K562 (cell line): Measurements from ENCODE around the gene OBSL1.

Experiments
- ARID2 ChIP-seq: fragments of 450-650 bp; IDR thresholded peaks from 2 replicates; pipeline ENCODE4 v1.6.1; 2017; ENCODE audit warnings: antibody characterized with exemption, mild to moderate bottlenecking
- ARID4B ChIP-seq: sonication (generic); formaldehyde crosslinking; IDR thresholded peaks from 2 replicates; pipeline ENCODE4 v1.8.0; 2022; ENCODE audit warnings: mild to moderate bottlenecking, missing genetic modification reagents
- CREB3 ChIP-seq: fragments of 450-650 bp; conservative IDR thresholded peaks from 2 replicates; pipeline ENCODE4 v1.6.1; 2016; ENCODE audit warnings: missing genetic modification characterization, low read depth, mild to moderate bottlenecking, missing compliant biosample characterization, moderate library complexity
- CTCF ChIP-seq, 3 experiments: IDR thresholded peaks in 2 of 3; conservative IDR thresholded peaks in 1 of 3; 2 replicates each; pipeline ENCODE4 v1.5.1; 2011 to 2012; ENCODE audit warnings: low read length in 3 of 3, mild to moderate bottlenecking in 3 of 3, control low read depth in 2 of 3, improper control_type of control experiment in 1 of 3, inconsistent platforms in 1 of 3, low read depth in 1 of 3, mixed read lengths in 1 of 3, moderate library complexity in 1 of 3; ENCODE audit not compliant: insufficient read depth in 2 of 3
- E2F5 ChIP-seq: sonication (generic); formaldehyde crosslinking; IDR thresholded peaks from 2 replicates; pipeline ENCODE4 v1.8.0; 2022; ENCODE audit warnings: mild to moderate bottlenecking, missing genetic modification reagents
- E2F6 ChIP-seq, 2 experiments: IDR thresholded peaks; 2 replicates each; pipeline ENCODE4 v1.6.1; 2011; ENCODE audit warnings: borderline replicate concordance in 1 of 2, control low read depth in 1 of 2, low read depth in 1 of 2, low read length in 1 of 2, mild to moderate bottlenecking in 1 of 2, mixed read lengths in 1 of 2, moderate library complexity in 1 of 2; ENCODE audit not compliant: insufficient read depth in 1 of 2, insufficient read length in 1 of 2, poor library complexity in 1 of 2, severe bottlenecking in 1 of 2; ENCODE audit errors: extremely low read depth in 1 of 2
- NFE2L1 ChIP-seq: fragments of 450-650 bp; IDR thresholded peaks from 2 replicates; pipeline ENCODE4 v1.6.1; 2016; ENCODE audit warnings: missing genetic modification characterization, low read depth, mild to moderate bottlenecking, missing compliant biosample characterization, moderate library complexity, borderline replicate concordance
- POLR2A ChIP-seq: fragments of 450-650 bp; conservative IDR thresholded peaks from 2 replicates; pipeline ENCODE4 v1.6.1; 2016
- POLR3A ChIP-seq: IDR thresholded peaks from 2 replicates; pipeline ENCODE4 v1.6.1; 2011; ENCODE audit warnings: borderline replicate concordance, mild to moderate bottlenecking, moderate library complexity; ENCODE audit not compliant: insufficient read length, insufficient read depth; ENCODE audit errors: extremely low read depth
- RBM39 ChIP-seq: fragments of 200-400 bp; formaldehyde crosslinking; optimal IDR thresholded peaks from 2 replicates; pipeline ENCODE3; 2018; ENCODE audit warnings: low read depth, low read length
- ZBTB8A ChIP-seq: fragments of 450-650 bp; IDR thresholded peaks from 2 replicates; pipeline ENCODE4 v1.6.1; 2018; ENCODE audit warnings: mild to moderate bottlenecking, moderate library complexity; ENCODE audit not compliant: partially characterized antibody

- TF ChIP-seq CREB3 (tag): no peak
- no peak for TF ChIP-seq ARID4B (CRISPR knock-in tag)
- no peak for TF ChIP-seq E2F5 (CRISPR knock-in tag)
- no peak for TF ChIP-seq NFE2L1 (tag)
- TF ChIP-seq CTCF (IDR thresholded peaks at IDR 0.05 in 2 of 3, conservative IDR thresholded peaks at IDR 0.05 in 1 of 3; ENCODE audit: insufficient read depth in 2 of 3, low read depth in 1 of 3, low read length in 3 of 3): no peak
- no peak for TF ChIP-seq ZBTB8A
- TF ChIP-seq POLR2A: no peak
- no peak for TF ChIP-seq RBM39
- TF ChIP-seq ARID2: no peak
- TF ChIP-seq POLR3A: no peak
- no peak for TF ChIP-seq E2F6 (IDR thresholded peaks at IDR 0.05; ENCODE audit: borderline replicate concordance in 1 of 2, extremely low read depth in 1 of 2, insufficient read depth in 1 of 2, insufficient read length in 1 of 2, low read depth in 1 of 2, low read length in 1 of 2, poor library complexity in 1 of 2, severe bottlenecking in 1 of 2)
Measured at GRCh38 chr2:219560893-219561178, 10.5 kb downstream of the OBSL1 start.
